ENCODE measurements around the gene CASTOR1.

Gene CASTOR1

DNA sequence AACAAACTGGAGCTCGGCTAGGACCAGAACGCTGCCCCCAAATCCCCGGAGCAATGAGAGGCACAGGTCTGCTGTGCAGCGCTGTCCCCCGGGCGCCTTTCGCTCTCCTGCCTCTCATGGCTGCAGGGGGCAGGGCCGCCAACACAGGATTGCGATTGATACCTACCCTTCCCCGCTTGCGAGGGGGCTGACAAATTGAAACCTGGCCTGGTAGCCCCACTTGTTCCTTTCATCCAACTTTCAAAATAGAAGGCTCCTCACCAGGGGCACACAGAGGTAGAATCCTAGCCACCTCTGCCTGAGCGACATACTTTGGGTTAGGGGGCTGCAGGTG is 642 bp upstream of the CASTOR1 start:
- Histone ChIP-seq H3K9ac (ENCODE audit: low read depth, low read length) (no peak overlapping the region), H3K9me3 (ENCODE audit: control insufficient read depth, insufficient read depth, low read length) (no peaks in the 10 kb centered on the region)

DNA sequence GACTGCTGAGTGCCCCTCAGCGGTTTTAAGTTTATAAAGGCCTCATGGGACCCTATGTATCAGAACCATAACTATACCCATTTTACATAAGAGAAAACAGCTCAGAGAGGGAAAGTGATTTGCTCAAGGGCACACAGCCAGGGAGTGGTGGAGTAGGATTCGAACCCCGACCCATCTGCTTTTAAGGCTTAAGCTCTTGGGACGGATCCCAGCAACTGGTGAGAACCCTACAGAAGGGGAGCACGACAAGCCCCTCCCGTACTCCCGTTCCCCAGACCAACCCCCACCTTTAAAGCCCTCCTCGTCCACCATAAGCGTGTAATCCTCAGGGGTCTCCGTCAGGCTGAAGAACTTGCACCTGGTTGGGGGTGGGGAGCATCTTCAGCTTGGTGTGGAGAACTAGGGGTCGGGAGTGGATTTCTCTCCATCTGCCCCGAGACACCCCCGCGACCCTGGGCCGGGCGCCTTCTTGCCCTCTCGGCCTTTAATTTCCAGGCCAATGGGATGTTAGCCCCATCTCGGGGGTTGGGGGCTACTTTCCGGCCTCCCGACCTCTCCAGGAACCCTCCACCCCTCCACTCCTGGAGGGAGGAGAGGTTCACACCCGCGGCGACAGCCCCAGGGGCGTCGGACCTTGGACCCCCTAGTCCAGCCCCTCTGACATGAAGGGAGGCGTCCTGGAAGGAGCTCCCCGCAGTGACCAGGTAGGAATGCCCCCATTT is 725 bp downstream of the CASTOR1 start:
- Histone ChIP-seq H3K4me1 (ENCODE audit: control insufficient read depth, insufficient read depth, low read length) (peaks cover 18% of the 10 kb centered on the region), H3K9ac (ENCODE audit: low read depth, low read length) (no peak overlapping the region), H3K27ac (ENCODE audit: low read depth, low read length) (no peak overlapping the region)

More for the DNA sequence above, 642 bp upstream of the CASTOR1 start:
- Histone ChIP-seq H3K4me3 (ENCODE audit: low read depth, low read length) (peak overlapping the region; percentile 83), H3K36me3 (ENCODE audit: control insufficient read depth, insufficient read depth, low read length) (peaks cover 12% of the 10 kb centered on the region; the same call in 1 of the 2 replicates), H3K27me3 (ENCODE audit: control insufficient read depth, insufficient read depth, low read length) (no peaks in the 10 kb centered on the region), H3K27ac (ENCODE audit: low read depth, low read length) (no peak overlapping the region), H3K4me1 (ENCODE audit: control insufficient read depth, insufficient read depth, low read length) (peaks cover 18% of the 10 kb centered on the region)

DNA sequence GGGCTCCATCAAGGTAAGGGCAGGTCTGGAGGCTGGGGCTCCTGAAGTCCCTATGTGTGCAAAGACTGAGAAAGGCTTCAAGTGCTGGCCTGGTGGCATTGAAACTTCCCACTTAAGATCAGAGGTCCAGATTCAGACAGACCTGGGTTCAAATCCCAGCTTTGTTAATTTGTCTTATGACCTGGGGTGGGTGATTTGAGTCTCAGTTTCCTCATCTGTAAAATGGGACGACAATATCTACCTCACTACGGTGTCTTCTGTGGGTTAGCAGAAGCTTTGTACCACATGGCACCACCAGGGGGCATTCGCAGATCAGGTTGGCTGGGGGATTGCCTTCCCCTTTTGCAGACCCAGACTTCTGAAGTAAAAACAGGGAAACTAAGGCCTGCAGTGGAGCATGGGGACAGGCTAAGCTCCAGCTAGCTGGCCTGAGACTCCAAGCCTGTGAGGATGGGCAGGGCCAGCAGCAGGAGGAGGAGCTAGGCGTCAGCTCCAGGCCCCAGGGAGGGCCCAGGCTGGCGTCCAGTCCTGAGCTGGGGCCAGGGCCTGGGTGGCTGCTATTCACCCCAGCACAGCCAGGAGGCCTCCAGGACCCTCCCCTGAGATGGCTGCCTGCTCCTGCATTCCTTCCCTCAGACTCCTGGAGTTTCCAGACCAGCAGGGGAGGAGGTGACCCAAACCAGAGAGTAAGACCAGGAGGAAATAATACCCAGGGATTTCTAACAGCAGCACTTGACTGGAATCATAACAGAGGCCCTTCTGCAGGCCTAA is 1.5 kb downstream of the CASTOR1 start:
- peak overlapping the region; percentile 83 for H3K4me3 ChIP-seq (ENCODE audit: low read depth, low read length)
- H3K27me3 ChIP-seq (ENCODE audit: control insufficient read depth, insufficient read depth, low read length), result no peaks in the 10 kb centered on the region
- no peak overlapping the region for H3K27ac ChIP-seq (ENCODE audit: low read depth, low read length)
- H3K9me3 ChIP-seq (ENCODE audit: control insufficient read depth, insufficient read depth, low read length), result no peaks in the 10 kb centered on the region
- H3K4me1 ChIP-seq (ENCODE audit: control insufficient read depth, insufficient read depth, low read length), result peaks cover 18% of the 10 kb centered on the region
- 0 out of 2 replicates have a peak, but pooled peaks cover 9% of the 10 kb centered on the region for H3K36me3 ChIP-seq (ENCODE audit: control insufficient read depth, insufficient read depth, low read length)
- H3K9ac ChIP-seq (ENCODE audit: low read depth, low read length), result no peak overlapping the region

More for the DNA sequence above, 725 bp downstream of the CASTOR1 start:
- Histone ChIP-seq H3K36me3 (ENCODE audit: control insufficient read depth, insufficient read depth, low read length) (peaks cover 12% of the 10 kb centered on the region; the same call in 1 of the 2 replicates), H3K27me3 (ENCODE audit: control insufficient read depth, insufficient read depth, low read length) (no peaks in the 10 kb centered on the region), H3K9me3 (ENCODE audit: control insufficient read depth, insufficient read depth, low read length) (no peaks in the 10 kb centered on the region), H3K4me3 (ENCODE audit: low read depth, low read length) (peak overlapping the region; percentile 83)

- Histone ChIP-seq H3K27ac (ENCODE audit: low read depth, low read length) (no peak overlapping the region), H3K9ac (ENCODE audit: low read depth, low read length) (no peak overlapping the region), H3K9me3 (ENCODE audit: control insufficient read depth, insufficient read depth, low read length) (no peaks in the 10 kb centered on the region), H3K4me1 (ENCODE audit: control insufficient read depth, insufficient read depth, low read length) (peaks cover 18% of the 10 kb centered on the region), H3K36me3 (ENCODE audit: control insufficient read depth, insufficient read depth, low read length) (0 out of 2 replicates have a peak, but pooled peaks cover 2% of the 10 kb centered on the region), H3K27me3 (ENCODE audit: control insufficient read depth, insufficient read depth, low read length) (no peaks in the 10 kb centered on the region), H3K4me3 (ENCODE audit: low read depth, low read length) (no peak overlapping the region)
Measured at GRCh38 chr22:30286813-30287647, 2.3 kb downstream of the CASTOR1 start.

DNA sequence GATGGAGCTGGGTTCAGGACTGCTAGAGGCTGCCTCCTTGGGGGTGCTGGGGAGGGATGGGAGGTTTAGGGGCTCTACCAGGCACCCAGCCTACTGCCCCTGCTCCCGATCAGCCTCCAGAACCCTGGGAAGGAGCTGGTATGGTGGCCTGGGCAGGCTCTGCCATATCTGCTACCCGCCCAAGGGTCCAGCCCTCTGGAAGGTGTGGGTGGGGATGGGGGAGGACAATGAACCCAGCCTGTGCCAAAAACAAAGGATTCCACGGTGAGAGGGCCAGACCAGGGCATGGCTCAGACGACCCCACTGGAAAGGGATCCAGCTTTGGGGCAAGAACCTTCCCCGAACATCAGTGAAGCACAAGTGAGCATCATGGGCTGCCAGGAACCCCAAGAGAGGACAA is 3.0 kb downstream of the CASTOR1 start:
- Histone ChIP-seq H3K9ac (ENCODE audit: low read depth, low read length) (no peak overlapping the region), H3K36me3 (ENCODE audit: control insufficient read depth, insufficient read depth, low read length) (no peaks in the 10 kb centered on the region), H3K27ac (ENCODE audit: low read depth, low read length) (no peak overlapping the region), H3K9me3 (ENCODE audit: control insufficient read depth, insufficient read depth, low read length) (no peaks in the 10 kb centered on the region), H3K27me3 (ENCODE audit: control insufficient read depth, insufficient read depth, low read length) (no peaks in the 10 kb centered on the region), H3K4me1 (ENCODE audit: control insufficient read depth, insufficient read depth, low read length) (peaks cover 18% of the 10 kb centered on the region), H3K4me3 (ENCODE audit: low read depth, low read length) (no peak overlapping the region)

DNA sequence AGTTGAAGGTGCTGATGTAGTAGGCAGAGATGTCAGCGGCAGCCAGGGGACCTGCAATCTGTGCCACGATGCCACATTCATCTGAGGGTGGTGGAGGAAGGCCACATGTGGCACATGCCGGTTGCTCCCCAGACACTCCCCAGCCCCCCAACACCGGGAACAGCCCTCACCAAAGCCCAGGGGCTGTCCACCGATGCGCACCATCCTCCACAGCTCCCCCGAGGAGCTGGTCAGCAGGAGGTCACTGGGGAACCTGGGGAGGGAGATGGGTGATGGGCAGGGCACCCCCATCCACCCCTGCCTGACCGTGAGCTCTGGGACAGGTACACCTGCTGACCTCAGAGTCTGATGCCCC is 3.5 kb downstream of the CASTOR1 start:
- Histone ChIP-seq H3K9ac (ENCODE audit: low read depth, low read length) (no peak overlapping the region), H3K27ac (ENCODE audit: low read depth, low read length) (no peak overlapping the region), H3K9me3 (ENCODE audit: control insufficient read depth, insufficient read depth, low read length) (no peaks in the 10 kb centered on the region), H3K4me3 (ENCODE audit: low read depth, low read length) (no peak overlapping the region), H3K36me3 (ENCODE audit: control insufficient read depth, insufficient read depth, low read length) (no peaks in the 10 kb centered on the region), H3K4me1 (ENCODE audit: control insufficient read depth, insufficient read depth, low read length) (peaks cover 18% of the 10 kb centered on the region), H3K27me3 (ENCODE audit: control insufficient read depth, insufficient read depth, low read length) (no peaks in the 10 kb centered on the region)

- Histone ChIP-seq H3K9me3 (ENCODE audit: control insufficient read depth, insufficient read depth, low read length) (no peaks in the 10 kb centered on the region), H3K9ac (ENCODE audit: low read depth, low read length) (no peak overlapping the region), H3K27ac (ENCODE audit: low read depth, low read length) (no peak overlapping the region), H3K4me1 (ENCODE audit: control insufficient read depth, insufficient read depth, low read length) (peaks cover 14% of the 10 kb centered on the region), H3K27me3 (ENCODE audit: control insufficient read depth, insufficient read depth, low read length) (no peaks in the 10 kb centered on the region), H3K4me3 (ENCODE audit: low read depth, low read length) (no peak overlapping the region), H3K36me3 (ENCODE audit: control insufficient read depth, insufficient read depth, low read length) (no peaks in the 10 kb centered on the region)
Measured at GRCh38 chr22:30285176-30285845, 4.0 kb downstream of the CASTOR1 start.

- no peak overlapping the region for H3K27ac ChIP-seq (ENCODE audit: low read depth, low read length)
- peaks cover 8% of the 10 kb centered on the region; the same call in 1 of the 2 replicates for H3K4me1 ChIP-seq (ENCODE audit: control insufficient read depth, insufficient read depth, low read length)
- H3K36me3 ChIP-seq (ENCODE audit: control insufficient read depth, insufficient read depth, low read length), result no peaks in the 10 kb centered on the region
- H3K4me3 ChIP-seq (ENCODE audit: low read depth, low read length), result no peak overlapping the region
- H3K9me3 ChIP-seq (ENCODE audit: control insufficient read depth, insufficient read depth, low read length), result no peaks in the 10 kb centered on the region
- H3K9ac ChIP-seq (ENCODE audit: low read depth, low read length), result no peak overlapping the region
- no peaks in the 10 kb centered on the region for H3K27me3 ChIP-seq (ENCODE audit: control insufficient read depth, insufficient read depth, low read length)
Measured at GRCh38 chr22:30284666-30285065, 4.6 kb downstream of the CASTOR1 start.

DNA sequence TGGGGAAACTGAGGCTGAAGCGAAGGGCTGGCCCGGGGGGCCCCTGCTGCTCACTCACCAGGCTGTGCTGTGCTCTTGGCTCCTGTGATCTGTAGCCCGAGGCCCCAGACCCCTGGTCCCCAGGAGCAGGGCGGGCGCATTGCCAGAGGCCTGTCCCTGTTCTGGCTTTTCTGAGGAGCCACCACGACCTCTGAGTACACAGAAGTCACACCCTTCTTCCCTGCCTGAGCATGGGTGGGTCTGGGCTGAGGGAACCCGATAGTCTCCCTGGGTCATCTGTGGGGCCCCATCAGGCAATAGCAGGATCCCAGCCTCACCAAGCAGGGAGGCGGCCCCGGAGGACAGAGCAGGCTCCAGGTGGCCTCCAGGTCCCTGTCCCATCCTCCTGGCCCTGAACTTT is 5.1 kb downstream of the CASTOR1 start:
- no peak overlapping the region for H3K9ac ChIP-seq (ENCODE audit: low read depth, low read length)
- peaks cover 8% of the 10 kb centered on the region; the same call in 1 of the 2 replicates for H3K4me1 ChIP-seq (ENCODE audit: control insufficient read depth, insufficient read depth, low read length)
- no peak overlapping the region for H3K4me3 ChIP-seq (ENCODE audit: low read depth, low read length)
- H3K27ac ChIP-seq (ENCODE audit: low read depth, low read length), result no peak overlapping the region
- H3K9me3 ChIP-seq (ENCODE audit: control insufficient read depth, insufficient read depth, low read length), result no peaks in the 10 kb centered on the region
- H3K36me3 ChIP-seq (ENCODE audit: control insufficient read depth, insufficient read depth, low read length), result no peaks in the 10 kb centered on the region
- H3K27me3 ChIP-seq (ENCODE audit: control insufficient read depth, insufficient read depth, low read length), result no peaks in the 10 kb centered on the region

DNA sequence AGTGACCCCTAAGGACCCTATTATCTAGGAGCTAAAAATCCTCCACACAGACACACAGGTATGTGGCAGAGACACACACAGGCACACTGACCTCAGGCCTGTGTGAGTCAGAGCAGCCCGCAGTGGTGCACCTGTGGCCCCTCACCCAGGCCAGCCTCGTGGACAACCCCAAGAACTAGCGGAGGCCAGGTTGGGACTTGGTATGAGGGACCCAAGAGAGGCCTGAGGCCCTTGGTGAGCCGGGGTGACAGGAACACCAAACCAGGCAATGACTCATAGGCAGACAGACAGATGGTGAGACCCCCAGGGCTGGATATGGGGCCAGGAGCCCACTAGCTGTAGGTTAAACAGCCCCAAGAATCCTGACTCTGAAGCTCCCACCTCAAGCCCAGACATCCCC is 6.0 kb downstream of the CASTOR1 start:
- Histone ChIP-seq H3K27me3 (ENCODE audit: control insufficient read depth, insufficient read depth, low read length) (no peaks in the 10 kb centered on the region), H3K36me3 (ENCODE audit: control insufficient read depth, insufficient read depth, low read length) (no peaks in the 10 kb centered on the region), H3K9me3 (ENCODE audit: control insufficient read depth, insufficient read depth, low read length) (no peaks in the 10 kb centered on the region), H3K9ac (ENCODE audit: low read depth, low read length) (no peak overlapping the region), H3K4me1 (ENCODE audit: control insufficient read depth, insufficient read depth, low read length) (peaks cover 3% of the 10 kb centered on the region; the same call in 1 of the 2 replicates), H3K27ac (ENCODE audit: low read depth, low read length) (no peak overlapping the region), H3K4me3 (ENCODE audit: low read depth, low read length) (no peak overlapping the region)

All from HUES48 (cell line).